ENCODE results near the gene CLCN5.

CLCN5 gene

GRCh38 chrX:50073601-50074000 lies 151.2 kb downstream of the CLCN5 start:
- FAIRE-seq = no peak
- DNase-seq (ENCODE audit: insufficient read length, low spot score) = no peak

DNA sequence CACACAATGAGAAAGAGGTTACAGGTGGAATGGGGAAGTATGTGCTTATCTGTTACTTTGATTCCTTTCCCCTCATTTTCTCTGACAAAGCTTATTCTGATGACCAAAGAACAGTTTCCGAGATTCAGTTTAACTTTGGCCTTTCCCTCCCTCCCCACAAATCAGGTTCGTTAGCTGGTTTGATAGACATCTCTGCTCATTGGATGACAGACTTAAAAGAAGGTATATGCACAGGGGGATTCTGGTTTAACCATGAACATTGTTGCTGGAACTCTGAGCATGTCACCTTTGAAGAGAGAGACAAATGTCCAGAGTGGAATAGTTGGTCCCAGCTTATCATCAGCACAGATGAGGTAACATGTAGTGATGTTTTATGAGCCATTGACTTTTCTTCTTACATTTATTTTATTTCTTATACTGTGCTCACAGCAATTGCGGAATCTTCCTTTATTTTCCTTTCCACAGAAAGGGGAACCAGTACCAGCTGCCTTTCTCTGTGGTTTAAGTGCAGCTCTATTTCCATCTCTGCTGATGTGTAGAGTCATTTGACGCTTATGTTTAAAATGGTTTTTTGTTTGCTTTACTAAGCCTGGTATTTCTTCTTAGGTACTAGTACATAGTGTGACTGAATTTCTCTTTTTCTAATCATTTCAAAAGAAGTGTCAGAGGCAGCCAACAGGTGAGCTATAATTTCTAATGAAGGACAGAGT lies 153.4 kb downstream of the CLCN5 start:
- FAIRE-seq (no peak), DNase-seq (ENCODE audit: insufficient read length, low spot score) (no peak)

DNA sequence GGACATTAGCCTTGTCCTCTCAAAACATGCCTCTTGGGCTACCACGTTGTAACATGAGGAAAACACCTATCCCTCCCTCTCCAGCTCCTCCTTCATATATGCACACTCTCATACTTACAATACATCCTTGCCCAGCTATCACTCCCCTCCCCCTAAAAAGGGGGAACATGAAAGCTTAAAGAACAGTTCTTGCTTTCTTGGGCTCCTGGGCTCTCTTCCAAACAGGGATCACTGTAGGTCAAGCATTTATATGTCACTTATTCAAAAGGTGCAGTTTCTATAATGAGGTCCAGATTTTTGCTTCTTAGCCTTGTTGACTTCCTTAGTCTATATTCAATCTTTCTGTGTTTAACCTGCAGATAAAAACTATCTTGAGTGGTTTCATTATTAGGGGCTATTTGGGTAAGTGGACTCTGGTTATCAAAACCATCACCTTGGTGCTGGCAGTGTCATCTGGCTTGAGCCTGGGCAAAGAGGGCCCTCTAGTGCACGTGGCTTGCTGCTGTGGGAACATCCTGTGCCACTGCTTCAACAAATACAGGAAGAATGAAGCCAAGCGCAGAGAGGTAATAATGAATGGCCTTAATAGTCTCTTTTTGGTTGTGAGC lies 159.0 kb downstream of the CLCN5 start:
- DNase-seq (ENCODE audit: insufficient read length, low spot score) (no peak), FAIRE-seq (no peak)

GRCh38 chrX:50082741-50083140 lies 160.3 kb downstream of the CLCN5 start:
- DNase-seq (ENCODE audit: insufficient read length, low spot score) = no peak
- FAIRE-seq = no peak

GRCh38 chrX:50088645-50089044 lies 166.2 kb downstream of the CLCN5 start:
- FAIRE-seq (no peak), DNase-seq (ENCODE audit: insufficient read length, low spot score) (no peak)

DNA sequence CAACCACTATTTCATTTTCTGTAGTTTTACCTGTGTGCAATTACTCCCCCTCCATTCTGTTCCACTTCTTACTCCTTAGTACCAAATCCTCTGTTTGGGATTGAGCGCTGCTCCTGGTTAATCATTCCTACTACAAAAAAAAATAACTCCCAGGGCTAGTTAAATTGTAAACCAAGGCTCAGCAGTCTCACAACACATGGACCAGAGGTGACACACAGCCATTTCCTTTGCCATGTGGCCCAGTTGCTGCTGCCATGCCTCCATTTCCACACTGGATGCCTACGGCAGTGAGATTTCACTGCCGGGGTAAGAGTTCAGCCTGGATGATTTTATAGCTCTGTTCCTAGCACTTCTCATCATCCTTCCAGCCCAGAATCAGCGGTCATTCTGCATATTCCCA lies 171.2 kb downstream of the CLCN5 start:
- DNase-seq (ENCODE audit: insufficient read length, low spot score) = no peak
- FAIRE-seq = no peak

DNA sequence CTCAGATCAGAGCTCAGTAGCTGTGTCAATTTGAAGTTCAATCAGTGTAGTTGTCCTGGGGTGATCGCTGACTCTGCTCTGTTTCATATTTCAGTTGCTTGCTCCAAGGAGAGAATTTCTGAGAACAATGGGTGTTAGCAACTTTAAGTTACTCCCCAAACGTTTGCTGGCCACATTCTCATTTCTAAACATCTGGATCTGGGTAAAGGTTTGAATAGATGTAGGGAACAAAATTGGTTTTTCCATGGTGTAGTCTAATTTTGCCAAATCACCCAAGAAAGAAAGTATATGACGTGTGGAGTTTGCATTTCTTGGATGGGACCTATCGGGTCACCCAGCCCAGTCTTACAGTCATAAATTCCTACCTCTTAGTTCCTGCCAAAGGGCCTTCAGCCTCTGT lies 174.7 kb downstream of the CLCN5 start:
- FAIRE-seq (no peak), DNase-seq (ENCODE audit: insufficient read length, low spot score) (no peak)

- FAIRE-seq = no peak
Observed at GRCh38 chrX:50098241-50098640, 175.8 kb downstream of the CLCN5 start.

DNA sequence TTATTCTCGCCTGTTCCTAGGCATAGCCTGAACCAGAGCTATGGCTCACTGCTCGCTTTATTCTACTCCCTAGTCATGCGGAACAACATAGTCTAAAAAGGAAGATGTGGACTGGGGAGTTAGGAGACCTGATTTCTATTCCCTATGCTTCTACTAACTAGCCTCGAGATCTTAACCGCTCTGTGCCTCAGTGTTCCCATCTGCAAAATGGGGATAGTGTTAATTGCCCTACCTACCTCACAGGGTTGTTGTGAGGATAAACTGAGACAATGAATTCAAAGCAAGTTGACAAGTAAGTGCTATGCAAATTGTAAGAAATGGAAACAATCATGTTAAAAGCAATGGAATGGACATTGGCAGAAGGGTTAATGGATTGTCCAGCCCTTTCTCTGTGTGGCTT lies 176.4 kb downstream of the CLCN5 start:
- FAIRE-seq (no peak), DNase-seq (ENCODE audit: insufficient read length, low spot score) (no peak)

More at GRCh38 chrX:50098241-50098640, 175.8 kb downstream of the CLCN5 start:
- DNase-seq (ENCODE audit: insufficient read length, low spot score) = no peak

GRCh38 chrX:50099331-50099730 lies 176.9 kb downstream of the CLCN5 start:
- DNase-seq (ENCODE audit: insufficient read length, low spot score) (no peak), FAIRE-seq (no peak)

- peak; percentile 0 for DNase-seq (ENCODE audit: insufficient read length, low spot score)
- FAIRE-seq = no peak
Observed at GRCh38 chrX:50100188-50100587, 177.8 kb downstream of the CLCN5 start.

DNA sequence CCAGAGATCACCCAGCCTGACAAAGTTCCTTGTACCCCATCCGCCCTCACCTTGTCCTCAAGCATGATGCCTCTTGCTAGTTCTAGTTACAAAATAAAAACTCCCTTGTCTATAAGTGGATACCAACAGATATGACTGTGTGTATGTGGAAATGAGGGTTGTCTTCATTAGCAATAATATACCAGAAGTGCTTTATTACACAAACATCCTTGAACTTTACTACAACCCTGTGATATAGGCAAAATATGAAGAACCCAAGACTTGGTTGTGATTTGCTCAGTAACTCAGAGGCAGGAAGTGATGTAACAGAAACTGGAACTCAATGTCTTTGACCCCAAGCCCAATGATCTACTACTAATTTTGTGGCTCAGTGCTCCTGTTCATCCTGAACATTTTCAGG lies 180.8 kb downstream of the CLCN5 start:
- DNase-seq (ENCODE audit: insufficient read length, low spot score) = no peak
- FAIRE-seq = no peak

DNA sequence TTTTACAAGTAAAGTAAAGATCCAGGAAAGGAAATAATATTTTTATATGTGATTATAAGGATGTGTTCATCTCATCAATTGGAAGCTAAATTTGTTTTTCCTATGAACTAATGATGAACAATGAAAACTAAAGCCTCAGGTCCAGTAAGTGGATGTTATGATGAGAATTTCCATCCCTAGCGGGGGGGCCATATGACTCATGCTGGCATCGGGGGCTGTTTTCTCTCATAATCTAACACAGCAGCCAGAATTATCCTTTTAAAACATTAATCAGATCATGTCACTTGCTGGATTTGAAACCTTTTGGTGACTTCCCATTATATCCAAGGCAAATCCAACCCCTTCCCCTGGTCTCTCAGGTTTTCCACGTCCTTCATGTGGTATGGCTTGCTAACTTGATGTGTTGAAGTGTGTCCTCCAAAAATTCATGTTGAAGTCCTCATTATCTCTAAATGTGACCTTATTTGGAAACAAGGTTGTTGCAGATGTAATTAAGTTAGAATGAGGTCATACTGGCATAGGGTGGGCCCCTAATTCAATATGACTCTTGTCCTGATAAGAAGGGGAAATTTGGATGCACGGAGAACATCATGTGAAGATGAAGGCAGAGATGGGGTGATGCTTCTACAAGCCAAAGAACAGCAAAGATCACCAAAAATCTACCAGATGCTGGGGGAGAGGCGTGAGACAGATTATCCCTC lies 181.6 kb downstream of the CLCN5 start:
- FAIRE-seq (no peak), DNase-seq (ENCODE audit: insufficient read length, low spot score) (no peak)

DNA sequence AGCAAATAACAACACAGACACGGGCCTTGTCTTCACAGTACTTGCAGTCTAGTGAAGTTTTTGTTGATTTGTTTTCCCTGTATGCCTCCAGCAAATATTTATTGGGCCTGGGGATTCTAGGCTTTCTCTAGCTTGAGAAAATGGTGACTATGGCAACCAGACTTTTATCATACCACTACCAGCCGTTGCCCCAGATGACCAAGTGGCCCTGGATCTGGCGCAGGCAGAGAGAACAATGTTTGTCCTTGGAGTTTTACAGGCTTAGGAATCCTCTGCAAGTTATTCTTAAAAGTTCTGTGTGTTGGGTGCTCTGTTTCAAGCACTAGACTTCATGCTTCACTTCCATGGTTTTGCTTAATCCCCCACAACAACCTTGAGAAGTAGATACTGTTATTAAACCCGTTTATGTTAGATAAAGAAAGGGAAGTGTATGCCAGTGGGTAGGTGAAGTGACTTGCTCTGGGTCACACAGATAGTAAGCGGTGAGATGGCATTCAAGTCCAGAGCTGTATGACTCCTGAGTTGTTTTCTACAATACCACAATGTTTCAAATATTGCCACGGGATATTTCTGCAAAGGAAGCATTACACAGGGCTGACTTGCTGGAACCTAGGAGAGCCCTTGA lies 183.8 kb downstream of the CLCN5 start:
- DNase-seq (ENCODE audit: insufficient read length, low spot score) (no peak), FAIRE-seq (no peak)

DNA sequence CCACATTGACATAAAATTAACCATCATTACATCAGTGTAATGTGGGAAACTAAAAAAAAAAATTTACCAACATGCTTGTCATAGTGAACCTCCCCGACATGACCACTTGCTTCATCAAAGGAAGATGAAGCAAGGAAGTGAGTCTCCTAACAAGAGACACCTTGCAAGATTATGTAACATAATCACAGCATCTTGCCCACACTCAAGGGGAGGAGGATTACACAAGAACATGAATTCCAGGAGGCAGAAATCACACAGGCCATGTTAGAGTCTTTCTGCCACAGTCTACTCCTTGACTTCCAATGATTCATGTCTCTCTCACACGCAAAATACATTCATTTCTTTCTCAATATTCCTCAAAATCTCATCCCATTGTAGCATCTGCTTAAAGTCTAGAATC lies 185.1 kb downstream of the CLCN5 start:
- DNase-seq (ENCODE audit: insufficient read length, low spot score) (no peak), FAIRE-seq (no peak)

- no peak for FAIRE-seq
- no peak for DNase-seq (ENCODE audit: insufficient read length, low spot score)
Observed at GRCh38 chrX:50108264-50108663, 185.9 kb downstream of the CLCN5 start.

DNA sequence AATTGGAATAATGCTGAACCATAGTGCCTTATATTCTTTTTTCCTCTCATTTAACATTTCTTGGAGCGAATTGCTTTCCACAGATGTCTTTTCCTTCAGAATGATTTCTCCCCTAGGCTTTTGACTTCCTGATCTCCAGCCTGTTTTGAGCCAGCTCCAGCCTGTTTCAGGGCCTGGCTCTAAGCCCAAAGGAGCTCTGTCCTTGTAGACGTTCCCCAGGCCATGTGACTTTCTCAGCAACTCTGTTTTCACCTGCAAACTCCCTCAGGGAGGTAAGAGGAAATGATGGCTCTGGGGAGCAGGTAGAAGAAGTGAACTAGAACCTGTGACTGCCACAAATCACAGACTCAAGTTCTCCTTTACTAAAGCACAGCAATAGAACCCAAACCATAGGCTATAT lies 189.3 kb downstream of the CLCN5 start:
- FAIRE-seq = no peak
- no peak for DNase-seq (ENCODE audit: insufficient read length, low spot score)

DNA sequence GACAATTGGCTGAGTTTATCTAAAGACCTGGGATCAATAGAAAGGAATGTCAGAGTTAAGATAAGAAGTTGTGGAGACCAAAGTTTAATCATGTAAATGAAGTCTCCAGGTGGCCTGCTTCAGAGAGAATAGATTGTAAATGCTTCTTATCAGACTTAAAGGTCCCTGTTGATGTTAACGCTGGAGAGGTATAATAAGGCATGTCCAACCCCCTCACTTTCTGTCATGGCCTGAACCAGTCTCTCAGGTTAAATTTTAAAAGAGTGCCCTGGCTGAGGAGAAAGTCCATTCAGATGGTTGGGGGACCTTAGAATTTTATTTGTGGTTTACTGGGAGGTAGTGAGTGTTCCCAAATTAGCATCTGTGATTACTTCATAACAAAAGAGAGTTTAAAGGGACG lies 191.7 kb downstream of the CLCN5 start:
- FAIRE-seq = no peak
- no peak for DNase-seq (ENCODE audit: insufficient read length, low spot score)

DNA sequence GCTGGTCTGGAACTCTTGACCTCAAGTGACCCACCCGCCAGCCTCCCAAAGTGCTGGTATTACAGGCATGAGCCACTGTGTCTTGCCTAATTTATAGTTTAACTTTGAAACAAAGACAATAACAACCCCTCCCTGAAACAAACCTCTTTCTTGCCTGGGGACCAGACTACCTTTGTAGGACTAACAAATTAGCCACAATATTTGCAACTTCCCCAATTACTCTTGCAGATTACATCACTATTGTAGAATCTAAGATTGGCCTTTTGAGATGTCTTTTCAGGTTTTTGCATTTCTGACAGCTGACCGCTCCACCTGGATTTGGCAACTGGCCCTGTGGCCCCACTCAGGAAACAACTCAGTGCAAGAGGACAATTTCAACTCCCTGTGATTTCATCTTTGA lies 193.6 kb downstream of the CLCN5 start:
- DNase-seq (ENCODE audit: insufficient read length, low spot score) (no peak), FAIRE-seq (no peak)

DNA sequence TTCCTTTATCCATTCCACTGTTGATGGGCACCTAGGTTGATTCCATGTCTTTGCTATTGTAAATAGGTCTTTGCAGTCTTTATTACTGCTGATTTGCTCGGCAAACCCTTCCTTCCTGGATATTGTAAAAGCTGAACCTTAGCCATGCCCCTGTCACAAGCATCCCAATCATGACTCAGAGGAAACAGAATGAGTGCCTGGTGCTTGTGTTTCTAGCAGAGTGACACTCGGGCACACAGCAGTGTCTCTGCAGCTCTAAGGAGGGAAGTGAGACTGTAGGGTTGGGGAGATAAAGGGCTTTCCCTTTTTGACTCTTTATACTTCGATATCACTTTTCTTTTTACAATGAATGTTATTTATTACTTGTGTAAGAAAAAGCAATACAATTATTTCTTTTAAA lies 195.1 kb downstream of the CLCN5 start:
- no peak for DNase-seq (ENCODE audit: insufficient read length, low spot score)
- FAIRE-seq = no peak

DNA sequence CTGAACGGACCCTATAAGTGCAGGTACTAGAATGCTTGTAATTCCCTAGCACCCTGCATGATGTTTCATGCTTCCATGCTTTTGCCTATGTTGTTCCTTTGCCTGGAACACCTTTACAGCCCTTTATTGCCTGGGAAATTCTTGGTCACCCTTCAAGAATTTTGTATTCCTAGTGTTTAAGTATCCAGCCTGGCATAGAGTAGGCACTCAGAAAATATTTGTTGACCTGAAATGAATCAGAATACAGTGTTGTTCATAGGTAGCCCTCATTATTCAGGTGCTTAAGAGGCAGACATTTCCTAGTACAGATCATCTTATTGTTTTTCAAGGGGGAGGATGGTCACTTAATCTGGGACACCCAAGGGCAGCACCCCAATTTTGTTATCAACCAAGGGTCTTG lies 203.1 kb downstream of the CLCN5 start:
- FAIRE-seq (no peak), DNase-seq (ENCODE audit: insufficient read length, low spot score) (no peak)

DNA sequence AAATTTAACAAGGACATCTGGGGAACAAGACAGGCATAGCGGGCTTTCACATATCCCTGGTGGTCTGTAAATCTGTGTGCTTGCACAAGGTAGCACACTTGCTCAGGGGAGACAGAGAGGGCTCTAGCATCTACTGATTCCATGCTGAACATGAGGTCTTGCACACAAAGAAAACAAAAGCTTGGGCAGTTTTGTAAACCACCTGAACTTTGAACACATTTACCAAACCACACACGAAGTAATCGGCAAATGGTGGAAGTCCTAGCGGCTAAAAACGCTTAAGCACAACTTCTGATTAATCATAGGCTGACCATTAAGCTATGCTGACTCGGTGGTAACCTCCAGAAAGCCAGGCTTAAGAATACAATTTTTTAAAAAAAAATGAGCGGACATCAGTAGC lies 225.6 kb downstream of the CLCN5 start:
- FAIRE-seq = no peak
- no peak for DNase-seq (ENCODE audit: insufficient read length, low spot score)

All from HTR-8/SVneo (cell line).